B cell (primary cell): ENCODE results near the gene NRN1L. TPM values are rescaled to one million over a fixed set of nuclear protein-coding genes. Genes with fewer than 3 reads are reported as not detected.

Experiments
- ATAC-seq: fragments of 200-7000 bp; cut with Tn5 transposase; one replicate; pipeline ENCODE4 v1.10.0; 2021; ENCODE audit warnings: low read depth, mild to moderate bottlenecking, moderate number of reproducible peaks, moderate library complexity
- CTCF ChIA-PET: fragments of 350-600 bp; sonication (Branson Sonifier 250); formaldehyde crosslinking; loops from one replicate; lab custom pipeline; 2021; ENCODE audit warnings: antibody characterized with exemption, inconsistent platforms; lab: Charles Lee
- POLR2A ChIA-PET: fragments of 350-600 bp; sonication (Branson Sonifier 250); formaldehyde crosslinking; loops from one replicate; lab custom pipeline; 2021; ENCODE audit warnings: antibody characterized with exemption; lab: Charles Lee
- DNase-seq: peaks from one replicate; pipeline ENCODE4 v3.0.0; 2013
- H2AFZ ChIP-seq: 2 replicates; pipeline ENCODE4 v1.6.1; 2012; ENCODE audit warnings: mild to moderate bottlenecking, low read depth, low read length; ENCODE audit not compliant: insufficient read depth, poor library complexity, severe bottlenecking
- H3K27ac ChIP-seq, 2 donors: 1 replicate in 1 of 2; 2 replicates in 1 of 2; pipeline ENCODE4 v1.5.1; 2012 to 2013; ENCODE audit warnings: low read length in 2 of 2, mild to moderate bottlenecking in 2 of 2, moderate library complexity in 1 of 2
- H3K27me3 ChIP-seq, 4 experiments: fragments of 200-600 bp in 1 of 4; sonication (generic) in 1 of 4; replicated peaks in 1 of 4; 1 replicate in 2 of 4; 2 replicates in 2 of 4; pipeline versions ENCODE4 v1.6.1 to v1.7.0; 2013 to 2016; ENCODE audit warnings: low read length in 3 of 4, mild to moderate bottlenecking in 2 of 4, mixed read lengths in 1 of 4, moderate library complexity in 1 of 4; ENCODE audit not compliant: insufficient read depth in 4 of 4, control insufficient read depth in 3 of 4; ENCODE audit errors: control extremely low read depth in 1 of 4
- H3K36me3 ChIP-seq, 2 experiments: replicated peaks in 1 of 2; 1 replicate in 1 of 2; 2 replicates in 1 of 2; pipeline versions ENCODE4 v1.6.1 to v1.7.1; 2013; ENCODE audit warnings: low read length in 1 of 2; ENCODE audit not compliant: insufficient read depth in 2 of 2, control insufficient read depth in 1 of 2; ENCODE audit errors: control extremely low read depth in 1 of 2, extremely low read depth in 1 of 2
- H3K4me1 ChIP-seq, 2 donors: fragments of 200-600 bp in 1 of 2; sonication (generic) in 1 of 2; 1 replicate in 1 of 2; 2 replicates in 1 of 2; pipeline versions ENCODE4 v1.5.1 to v1.6.1; 2013 to 2017; ENCODE audit warnings: low read length in 2 of 2; ENCODE audit not compliant: control insufficient read depth in 2 of 2, insufficient read depth in 2 of 2
- H3K4me2 ChIP-seq: replicated peaks from 2 replicates; pipeline ENCODE3; 2012; ENCODE audit warnings: mild to moderate bottlenecking, low read depth, low read length; ENCODE audit not compliant: poor library complexity, severe bottlenecking
- H3K4me3 ChIP-seq, 5 experiments: fragments of 200-600 bp in 1 of 5; sonication (generic) in 1 of 5; 1 replicate in 3 of 5; 2 replicates in 2 of 5; pipeline versions ENCODE4 v1.5.1 to v1.7.0; 2011 to 2016; ENCODE audit warnings: low read length in 4 of 5, mild to moderate bottlenecking in 4 of 5, low read depth in 2 of 5, control low read depth in 1 of 5, moderate library complexity in 1 of 5; ENCODE audit not compliant: insufficient read depth in 1 of 5; ENCODE audit errors: control extremely low read depth in 1 of 5, extremely low read depth in 1 of 5
- H3K79me2 ChIP-seq: fragments of 200-600 bp; sonication (generic); one replicate; pipeline ENCODE4 v1.6.0; 2016; ENCODE audit warnings: low read length; ENCODE audit not compliant: control insufficient read depth, insufficient read depth
- H3K9ac ChIP-seq: fragments of 200-600 bp; sonication (generic); 2 replicates; pipeline ENCODE4 v1.6.1; 2017; ENCODE audit warnings: mild to moderate bottlenecking, low read length, moderate library complexity
- H3K9me3 ChIP-seq, 3 donors: one replicate each; pipeline versions ENCODE4 v1.6.1 to v1.7.1; 2013; ENCODE audit warnings: low read length in 2 of 3; ENCODE audit not compliant: control insufficient read depth in 2 of 3, insufficient read depth in 1 of 3; ENCODE audit errors: control extremely low read depth in 1 of 3
- H4K20me1 ChIP-seq: 2 replicates; pipeline ENCODE4 v1.6.0; 2012; ENCODE audit warnings: mild to moderate bottlenecking, low read length; ENCODE audit not compliant: insufficient read depth, control insufficient read depth, poor library complexity, severe bottlenecking
- H3K27ac Mint-ChIP-seq: one replicate; pipeline ENCODE4 v1.8.0; 2021; ENCODE audit warnings: mixed read lengths
- H3K27me3 Mint-ChIP-seq: one replicate; pipeline ENCODE4 v1.8.0; 2021; ENCODE audit warnings: mixed read lengths
- H3K4me1 Mint-ChIP-seq: one replicate; pipeline ENCODE4 v1.8.0; 2021; ENCODE audit warnings: mixed read lengths
- H3K4me3 Mint-ChIP-seq: one replicate; pipeline ENCODE4 v1.8.0; 2021; ENCODE audit warnings: mixed read lengths
- H3K9me3 Mint-ChIP-seq: one replicate; pipeline ENCODE4 v1.8.0; 2022; ENCODE audit warnings: mixed read lengths; ENCODE audit not compliant: insufficient read depth
- CTCF ChIP-seq: fragments of 200-600 bp; IDR thresholded peaks from one replicate; pipeline ENCODE4 v1.8.0; 2022; ENCODE audit warnings: antibody characterized with exemption, mild to moderate bottlenecking
- EZH2 ChIP-seq: IDR thresholded peaks from 2 replicates; pipeline ENCODE4 v1.6.1; 2012; ENCODE audit warnings: borderline replicate concordance, low read depth, mild to moderate bottlenecking, moderate library complexity, low read length; ENCODE audit not compliant: insufficient read depth, poor library complexity, severe bottlenecking
- WGBS: methylation state at CpG from one replicate; pipeline ENCODE4 v1.1.5; 2013; ENCODE audit warnings: missing lambda C conversion rate; ENCODE audit not compliant: insufficient coverage; 5-methylcytosine and 5-hydroxymethylcytosine counted together
- intact Hi-C: fragments of 100-400 bp; cut with micrococcal nuclease; formaldehyde crosslinking; loops from one replicate; pipeline ENCODE4 v1.10.0; 2022
- polyA plus RNA-seq: library from polyadenylated mRNA; depleted of rRNA; stranded (reverse); fragments of >200 nt; gene quantifications from 2 replicates; pipeline ENCODE4 v1.2.3, GENCODE V29; 2012
- total RNA-seq, 2 donors: library from RNA; stranded (reverse); fragments of 120-200 nt in 1 of 2; gene quantifications; 1 replicate in 1 of 2; 2 replicates in 1 of 2; pipeline versions ENCODE4 v1.2.3 to v1.2.4, GENCODE V29; 2013 to 2022

The NRN1L gene
- total and polyA plus RNA-seq, 2 donors (not counting 1 experiment from before 2014, with no cell fraction given): 2.1 to 4.1 TPM

GRCh38 chr16:67924140-67924906 lies 39.6 kb downstream of the NRN1L start:
- H3K9me3 ChIP-seq: no peaks in the 10 kb centered on the region
- H3K4me1 ChIP-seq: peaks cover 9 to 27% of the 10 kb centered on the region in 2 donors
- no peak overlapping the region for H2AFZ ChIP-seq
- peaks cover 48% of the 10 kb centered on the region for H3K79me2 ChIP-seq
- CTCF ChIA-PET: interaction anchor here (0.6 to 2.7 kb wide), 10 partner anchors 11 to 406 kb away, joined by 3 to 20 read pairs (median 4); no protein-coding TSS in a partner anchor
- no peak for DNase-seq
- Mint-ChIP-seq H3K27me3 (no peaks in the 10 kb centered on the region), H3K9me3 (no peaks in the 10 kb centered on the region), H3K4me3 (no peak overlapping the region), H3K4me1 (peaks cover 26% of the 10 kb centered on the region), H3K27ac (peak overlapping the region; percentile 53)
- no peak overlapping the region for H3K4me3 ChIP-seq
- POLR2A ChIA-PET: interaction anchor here (0.6 kb wide), 1 partner anchor 404 kb away, joined by 4 read pairs; no protein-coding TSS in a partner anchor
- no peak for ATAC-seq
- no peak overlapping the region for H3K4me2 ChIP-seq
- TF ChIP-seq CTCF (no peak), EZH2 (no peak)
- intact Hi-C loops: no loop called here
- H3K36me3 ChIP-seq: peaks cover 0 to 33% of the 10 kb centered on the region in 2 experiments
- peaks cover 43% of the 10 kb centered on the region for H4K20me1 ChIP-seq
- over 99% methylated on average over 9 of the region's 10 CpGs for WGBS
- H3K27ac ChIP-seq: no peak overlapping the region
- H3K9ac ChIP-seq: no peak overlapping the region
- H3K27me3 ChIP-seq: no peaks in the 10 kb centered on the region

GRCh38 chr16:67926181-67926750 lies 41.6 kb downstream of the NRN1L start:
- no peaks in the 10 kb centered on the region for H3K27me3 Mint-ChIP-seq
- peaks cover 0 to 44% of the 10 kb centered on the region in 2 experiments for H3K36me3 ChIP-seq
- H3K4me1 Mint-ChIP-seq: peaks cover 26% of the 10 kb centered on the region
- H4K20me1 ChIP-seq: peaks cover 42% of the 10 kb centered on the region
- DNase-seq (no peak), ATAC-seq (no peak)
- CTCF ChIA-PET: interaction anchor here (0.8 to 3.3 kb wide), 8 partner anchors 9 to 405 kb away, joined by 3 to 20 read pairs (median 4); no protein-coding TSS in a partner anchor
- H3K9me3 Mint-ChIP-seq: no peaks in the 10 kb centered on the region
- H3K9me3 ChIP-seq: no peaks in the 10 kb centered on the region
- peaks cover 9 to 27% of the 10 kb centered on the region in 2 donors for H3K4me1 ChIP-seq
- no peak overlapping the region for H2AFZ ChIP-seq
- TF ChIP-seq CTCF (no peak), EZH2 (no peak)
- no peak overlapping the region for H3K9ac ChIP-seq
- intact Hi-C loops: no loop called here
- peak overlapping the region; percentile 26 for H3K4me2 ChIP-seq
- H3K27ac Mint-ChIP-seq: peak overlapping the region; percentile 75
- WGBS: 14% methylated on average over 12 of the region's 13 CpGs
- H3K4me3 ChIP-seq: no peak overlapping the region
- no peaks in the 10 kb centered on the region for H3K27me3 ChIP-seq
- peaks cover 45% of the 10 kb centered on the region for H3K79me2 ChIP-seq
- H3K4me3 Mint-ChIP-seq: peak overlapping the region; percentile 32
- peak overlapping the region in 1 of 2 donors; percentile 21 for H3K27ac ChIP-seq
- POLR2A ChIA-PET: no interaction called here
